Rectal smooth muscle tissue (tissue), 1 donor: Measurements from ENCODE around the gene CAPRIN1.
A peak's percentile ranks its signal among the peaks of the same experiment; 100 is the strongest.

Experiments
- H3K27ac ChIP-seq: one replicate; pipeline ENCODE4 v1.7.0; 2013; ENCODE audit warnings: low read depth, low read length, inconsistent platforms
- H3K27me3 ChIP-seq: one replicate; pipeline ENCODE4 v1.7.0; 2013; ENCODE audit warnings: low read length; ENCODE audit not compliant: control insufficient read depth, insufficient read depth
- H3K36me3 ChIP-seq: one replicate; pipeline ENCODE4 v1.7.0; 2013; ENCODE audit warnings: low read length; ENCODE audit not compliant: control insufficient read depth, insufficient read depth
- H3K4me1 ChIP-seq: one replicate; pipeline ENCODE4 v1.7.0; 2013; ENCODE audit warnings: low read length; ENCODE audit not compliant: control insufficient read depth, insufficient read depth
- H3K4me3 ChIP-seq: one replicate; pipeline ENCODE4 v1.7.0; 2013; ENCODE audit warnings: low read length
- H3K9ac ChIP-seq: one replicate; pipeline ENCODE4 v1.7.0; 2013; ENCODE audit warnings: low read length

CAPRIN1 gene, protein sequence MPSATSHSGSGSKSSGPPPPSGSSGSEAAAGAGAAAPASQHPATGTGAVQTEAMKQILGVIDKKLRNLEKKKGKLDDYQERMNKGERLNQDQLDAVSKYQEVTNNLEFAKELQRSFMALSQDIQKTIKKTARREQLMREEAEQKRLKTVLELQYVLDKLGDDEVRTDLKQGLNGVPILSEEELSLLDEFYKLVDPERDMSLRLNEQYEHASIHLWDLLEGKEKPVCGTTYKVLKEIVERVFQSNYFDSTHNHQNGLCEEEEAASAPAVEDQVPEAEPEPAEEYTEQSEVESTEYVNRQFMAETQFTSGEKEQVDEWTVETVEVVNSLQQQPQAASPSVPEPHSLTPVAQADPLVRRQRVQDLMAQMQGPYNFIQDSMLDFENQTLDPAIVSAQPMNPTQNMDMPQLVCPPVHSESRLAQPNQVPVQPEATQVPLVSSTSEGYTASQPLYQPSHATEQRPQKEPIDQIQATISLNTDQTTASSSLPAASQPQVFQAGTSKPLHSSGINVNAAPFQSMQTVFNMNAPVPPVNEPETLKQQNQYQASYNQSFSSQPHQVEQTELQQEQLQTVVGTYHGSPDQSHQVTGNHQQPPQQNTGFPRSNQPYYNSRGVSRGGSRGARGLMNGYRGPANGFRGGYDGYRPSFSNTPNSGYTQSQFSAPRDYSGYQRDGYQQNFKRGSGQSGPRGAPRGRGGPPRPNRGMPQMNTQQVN

DNA sequence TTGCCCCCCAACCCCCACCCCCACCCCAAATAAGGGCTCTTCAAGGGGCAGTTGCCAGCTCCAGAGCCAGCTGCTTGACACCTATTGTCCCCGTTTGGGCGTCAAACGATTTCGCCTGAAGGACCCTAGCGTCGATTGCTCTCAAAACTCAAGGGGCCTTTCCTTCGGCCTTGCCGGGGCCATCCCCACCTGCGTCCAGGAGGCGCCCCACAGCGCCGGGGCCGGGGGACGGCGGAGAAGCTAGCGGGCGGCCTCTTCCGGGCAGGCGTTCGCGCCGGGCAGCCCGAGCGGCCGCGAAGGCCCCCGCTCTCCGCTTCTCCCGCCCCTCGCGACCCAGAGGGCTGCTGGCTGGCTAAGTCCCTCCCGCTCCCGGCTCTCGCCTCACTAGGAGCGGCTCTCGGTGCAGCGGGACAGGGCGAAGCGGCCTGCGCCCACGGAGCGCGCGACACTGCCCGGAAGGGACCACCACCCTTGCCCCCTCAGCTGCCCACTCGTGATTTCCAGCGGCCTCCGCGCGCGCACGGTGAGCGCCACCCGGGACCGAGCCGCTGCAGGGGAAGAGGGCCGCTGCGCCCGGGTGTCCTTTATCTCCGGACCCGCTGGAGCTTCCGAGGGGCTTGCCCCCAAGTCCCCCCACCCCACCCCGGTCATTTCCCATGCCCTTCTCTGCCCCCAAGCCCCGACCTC lies at the start of gene CAPRIN1:
Gene CAPRIN1 (plus strand): TSS at position 383 of the 687 bp plus-strand sequence. CDS start 690 bp downstream, outside the sequence.
- peak within 1 kb of the TSS; percentile 94 for H3K4me3 ChIP-seq
- H3K27me3 ChIP-seq = no peaks in the 10 kb centered on the region
- peak within 1 kb of the TSS; percentile 100 for H3K27ac ChIP-seq
- H3K4me1 ChIP-seq = peaks cover 5% of the 10 kb centered on the region
- no peaks in the 10 kb centered on the region for H3K36me3 ChIP-seq
- H3K9ac ChIP-seq = peak within 1 kb of the TSS; percentile 85

DNA sequence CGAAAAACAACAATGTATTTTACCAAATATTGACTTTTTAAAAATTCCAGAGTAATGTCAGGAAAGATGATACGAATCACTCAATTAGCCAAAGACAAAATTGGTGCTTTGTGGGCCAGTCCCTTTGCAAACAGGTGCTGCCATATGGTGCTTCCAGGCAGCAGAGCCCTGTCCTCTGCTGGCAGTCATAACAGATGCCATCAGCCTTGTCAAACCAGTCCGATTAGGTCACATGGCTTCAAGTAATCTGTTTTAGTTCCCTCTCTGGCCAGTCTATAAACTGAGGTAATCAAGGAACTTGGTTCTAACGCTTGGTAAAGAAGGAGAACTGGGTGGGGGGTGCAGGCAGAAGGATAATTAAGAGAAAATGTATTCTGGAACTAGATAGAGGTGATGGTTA lies 49.1 kb upstream of the CAPRIN1 start:
- H3K36me3 ChIP-seq = no peaks in the 10 kb centered on the region
- H3K4me1 ChIP-seq = no peaks in the 10 kb centered on the region
- H3K27ac ChIP-seq = no peak overlapping the region
- H3K4me3 ChIP-seq = no peak overlapping the region
- H3K27me3 ChIP-seq = no peaks in the 10 kb centered on the region
- H3K9ac ChIP-seq = no peak overlapping the region

DNA sequence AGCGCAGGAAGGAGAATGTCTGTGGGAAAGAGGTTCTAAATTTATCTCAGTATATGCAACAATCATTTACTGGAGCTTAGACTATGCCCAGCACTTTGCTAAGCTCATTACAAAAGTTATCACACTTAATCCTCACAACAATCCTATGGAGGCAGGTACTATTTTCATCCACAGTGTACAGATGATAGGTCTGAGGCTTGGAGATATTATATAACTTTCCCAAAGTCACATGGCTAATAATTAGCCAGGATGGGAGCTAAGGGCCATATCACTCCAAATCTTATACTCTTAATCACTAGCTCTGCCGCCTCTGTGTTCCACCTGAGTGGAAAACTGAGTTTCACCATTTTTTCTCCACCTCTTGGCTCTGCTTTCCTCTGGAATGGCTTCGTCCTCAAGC lies 47.3 kb upstream of the CAPRIN1 start:
- Histone ChIP-seq H3K9ac (no peak overlapping the region), H3K4me1 (no peaks in the 10 kb centered on the region), H3K27ac (no peak overlapping the region), H3K27me3 (no peaks in the 10 kb centered on the region), H3K4me3 (no peak overlapping the region), H3K36me3 (no peaks in the 10 kb centered on the region)

DNA sequence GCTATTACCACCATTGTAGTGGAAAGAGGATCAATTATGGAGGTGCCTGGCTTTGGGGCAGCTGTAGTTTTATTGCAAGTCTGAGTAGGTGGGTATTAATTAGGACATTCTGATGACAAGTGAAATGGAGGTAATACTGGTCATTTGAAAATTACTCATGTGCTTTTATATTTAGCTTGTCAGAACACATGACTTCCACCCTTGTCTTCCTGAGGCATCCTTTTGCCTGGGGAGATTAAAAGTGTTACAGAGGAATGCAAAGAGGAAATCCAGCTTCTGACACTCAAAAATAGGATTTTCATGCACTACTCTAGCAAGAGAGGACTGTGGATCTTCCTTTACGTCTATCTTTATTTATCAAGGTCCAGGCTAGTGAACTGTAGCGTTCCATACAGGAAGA lies 44.7 kb upstream of the CAPRIN1 start:
- Histone ChIP-seq H3K36me3 (no peaks in the 10 kb centered on the region), H3K4me1 (no peaks in the 10 kb centered on the region), H3K4me3 (no peak overlapping the region), H3K9ac (no peak overlapping the region), H3K27me3 (no peaks in the 10 kb centered on the region), H3K27ac (no peak overlapping the region)

DNA sequence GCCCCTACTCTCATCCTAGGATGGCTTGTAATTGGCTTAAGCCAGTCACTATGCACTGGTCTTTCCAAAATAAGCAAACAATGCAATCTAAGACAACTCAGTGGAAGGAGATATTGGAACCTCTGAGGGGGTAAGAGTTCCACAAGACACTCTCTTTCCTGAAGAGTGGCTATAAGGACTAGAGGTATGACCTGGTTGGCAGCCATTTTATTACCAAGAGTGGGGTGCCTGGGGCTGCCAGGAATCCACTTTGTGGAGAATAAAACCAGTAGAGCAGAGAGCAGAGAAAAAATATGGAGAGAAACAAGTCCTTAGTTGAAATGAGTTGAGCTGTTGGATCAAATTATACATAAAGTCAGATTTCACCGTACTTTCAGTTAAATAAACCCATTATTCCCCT lies 38.8 kb upstream of the CAPRIN1 start:
- Histone ChIP-seq H3K4me1 (no peaks in the 10 kb centered on the region), H3K27me3 (no peaks in the 10 kb centered on the region), H3K36me3 (no peaks in the 10 kb centered on the region), H3K27ac (no peak overlapping the region), H3K4me3 (no peak overlapping the region), H3K9ac (no peak overlapping the region)

DNA sequence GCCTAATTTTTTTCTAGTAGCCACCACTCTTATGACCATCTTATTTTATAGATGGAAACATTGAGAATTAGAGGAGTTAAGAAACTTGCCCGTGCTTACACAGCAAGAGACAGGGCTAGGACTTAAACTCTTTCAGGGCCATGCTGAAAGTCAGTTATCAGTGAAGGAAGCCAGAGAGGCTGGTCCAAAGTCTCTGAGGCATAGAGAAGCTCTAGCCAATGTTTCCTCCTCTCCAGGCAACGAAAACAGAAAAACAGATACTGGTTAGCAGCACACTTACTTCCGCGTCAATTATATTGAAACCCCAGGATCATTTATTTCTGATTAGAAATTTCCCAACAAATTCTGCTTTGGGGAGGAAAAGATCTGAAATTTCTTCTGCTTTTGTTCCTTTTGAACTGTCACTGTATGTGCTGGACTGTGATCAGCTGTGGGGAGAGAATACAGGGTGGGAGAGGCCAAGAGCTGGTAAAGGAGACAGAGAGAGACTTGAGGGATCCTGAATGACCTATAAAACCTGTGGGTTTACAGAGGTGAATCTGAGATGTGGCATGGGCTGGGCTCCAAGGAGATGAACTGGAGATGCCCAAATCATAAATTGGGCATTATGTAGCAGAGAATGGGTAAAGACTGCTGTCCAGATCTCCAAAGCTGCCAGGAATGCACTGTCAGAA lies 37.5 kb upstream of the CAPRIN1 start:
- Histone ChIP-seq H3K9ac (no peak overlapping the region), H3K4me1 (no peaks in the 10 kb centered on the region), H3K36me3 (no peaks in the 10 kb centered on the region), H3K27me3 (no peaks in the 10 kb centered on the region), H3K4me3 (no peak overlapping the region), H3K27ac (no peak overlapping the region)

DNA sequence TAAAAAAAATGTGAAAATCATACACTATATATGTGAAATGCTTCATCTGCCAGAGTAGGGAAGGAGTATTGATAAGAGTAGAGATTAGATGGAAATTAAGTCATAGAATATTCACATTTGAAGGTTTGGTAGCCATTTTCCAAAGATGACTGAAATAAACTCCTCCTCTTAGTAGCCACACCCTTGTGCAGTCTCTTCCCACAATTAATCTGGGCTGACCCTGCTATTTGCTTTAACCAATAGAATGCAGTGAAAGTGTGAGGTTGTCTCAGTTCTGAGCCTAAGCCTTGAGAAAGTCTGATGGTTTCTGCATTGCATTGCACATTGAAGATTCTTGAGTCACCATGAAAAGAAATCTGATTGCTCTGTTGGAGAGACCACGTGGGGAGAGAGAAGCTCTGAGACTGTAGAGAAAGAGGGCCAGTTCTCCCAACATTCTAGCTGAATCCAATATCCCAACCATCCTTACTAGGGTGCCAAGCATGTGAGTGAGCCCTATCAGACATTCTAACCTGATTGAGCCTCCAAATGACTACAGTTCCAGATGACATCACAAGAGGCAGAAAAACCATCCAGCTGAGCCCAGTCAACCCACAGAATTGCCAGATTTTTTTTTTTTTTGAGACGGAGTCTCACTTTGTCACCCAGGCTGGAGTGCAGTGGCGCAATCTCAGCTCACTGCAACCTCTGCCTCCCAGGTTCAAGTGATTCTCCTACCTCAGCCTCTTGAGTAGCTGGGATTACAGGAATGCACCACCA lies 29.4 kb upstream of the CAPRIN1 start:
- Histone ChIP-seq H3K36me3 (no peaks in the 10 kb centered on the region), H3K27me3 (no peaks in the 10 kb centered on the region), H3K9ac (no peak overlapping the region), H3K4me1 (no peaks in the 10 kb centered on the region), H3K27ac (no peak overlapping the region), H3K4me3 (no peak overlapping the region)

DNA sequence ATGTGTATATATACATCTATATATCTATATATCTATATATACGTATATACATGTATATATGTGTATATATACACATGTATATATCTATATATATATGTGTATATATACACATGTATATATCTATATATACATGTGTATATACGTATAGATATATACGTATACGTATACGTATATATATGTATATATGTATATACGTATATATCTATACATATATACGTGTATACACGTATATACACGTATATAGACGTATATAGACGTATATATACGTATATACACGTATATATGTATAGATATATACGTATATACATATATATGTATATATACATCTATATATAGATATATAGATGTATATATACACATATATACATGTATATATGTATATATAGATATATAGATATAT lies 25.1 kb upstream of the CAPRIN1 start:
- Histone ChIP-seq H3K27ac (no peak overlapping the region), H3K4me1 (no peaks in the 10 kb centered on the region)

DNA sequence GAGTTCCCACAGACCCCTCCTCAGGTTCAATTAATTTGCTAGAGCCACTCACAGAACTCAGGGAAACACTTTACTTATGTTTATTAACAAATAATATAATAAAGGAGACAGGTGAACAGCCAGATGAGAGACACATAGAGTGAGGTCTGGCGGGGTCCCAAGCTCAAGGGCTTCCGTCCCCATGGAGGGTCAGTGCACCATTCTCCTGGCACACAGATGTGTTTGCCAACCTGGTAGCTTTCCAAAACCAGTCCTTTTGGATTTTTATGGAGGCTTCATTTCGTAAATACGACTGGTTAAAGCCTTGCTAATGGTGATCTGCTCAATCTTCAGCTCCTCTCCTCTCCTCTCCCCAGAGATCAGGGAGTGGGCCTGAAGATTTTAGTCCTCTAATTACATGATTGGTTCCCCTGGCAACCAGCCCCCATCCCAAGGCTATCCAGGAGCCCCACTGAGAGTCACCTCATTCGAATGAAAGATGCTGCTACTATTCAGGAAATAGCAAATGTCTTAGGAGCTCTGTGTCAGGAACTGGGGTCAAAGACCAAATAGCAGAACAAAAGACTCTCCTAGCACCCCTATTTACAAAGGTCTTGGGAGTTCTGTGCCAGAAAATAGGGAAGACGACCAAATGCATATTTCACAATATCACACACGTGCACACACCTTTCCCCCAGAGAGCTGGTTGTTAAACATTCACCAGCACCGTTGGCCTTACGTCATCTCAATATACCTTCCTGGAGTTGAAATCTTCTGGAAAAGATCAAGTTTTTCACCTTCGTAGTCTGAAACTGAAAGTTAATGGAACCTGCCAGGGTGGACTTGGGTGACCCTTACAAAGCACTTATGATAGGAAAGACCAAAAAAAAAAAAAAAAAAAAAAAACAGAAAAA lies 23.8 kb upstream of the CAPRIN1 start:
- Histone ChIP-seq H3K27ac (no peak overlapping the region), H3K36me3 (no peaks in the 10 kb centered on the region), H3K4me3 (no peak overlapping the region), H3K4me1 (no peaks in the 10 kb centered on the region), H3K27me3 (no peaks in the 10 kb centered on the region), H3K9ac (no peak overlapping the region)

More for the DNA sequence above, 25.1 kb upstream of the CAPRIN1 start:
- no peaks in the 10 kb centered on the region for H3K27me3 ChIP-seq
- no peak overlapping the region for H3K9ac ChIP-seq
- H3K4me3 ChIP-seq = no peak overlapping the region
- H3K36me3 ChIP-seq = no peaks in the 10 kb centered on the region

DNA sequence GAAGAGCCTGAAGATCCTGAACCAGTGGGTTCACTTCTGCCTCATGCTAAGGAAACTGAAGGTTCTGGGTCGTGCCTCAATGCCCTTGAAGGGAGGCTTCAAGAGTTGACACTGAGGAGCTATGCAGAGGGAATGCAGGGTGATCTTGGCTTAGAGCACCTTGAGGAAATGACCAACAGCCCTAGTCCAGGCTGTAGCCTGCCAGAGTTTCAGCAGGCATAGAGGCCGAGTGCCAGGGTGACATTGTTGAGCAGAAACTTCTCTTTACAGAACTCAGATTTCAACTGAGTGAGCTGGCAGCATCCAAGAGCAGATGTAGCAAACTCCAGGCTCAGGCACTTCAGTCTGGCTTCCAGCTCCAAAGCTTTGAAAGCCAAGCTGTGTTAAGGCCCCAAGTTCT lies 23.1 kb upstream of the CAPRIN1 start:
- Histone ChIP-seq H3K4me1 (no peaks in the 10 kb centered on the region), H3K27ac (no peak overlapping the region), H3K9ac (no peak overlapping the region), H3K27me3 (no peaks in the 10 kb centered on the region), H3K36me3 (no peaks in the 10 kb centered on the region), H3K4me3 (no peak overlapping the region)

DNA sequence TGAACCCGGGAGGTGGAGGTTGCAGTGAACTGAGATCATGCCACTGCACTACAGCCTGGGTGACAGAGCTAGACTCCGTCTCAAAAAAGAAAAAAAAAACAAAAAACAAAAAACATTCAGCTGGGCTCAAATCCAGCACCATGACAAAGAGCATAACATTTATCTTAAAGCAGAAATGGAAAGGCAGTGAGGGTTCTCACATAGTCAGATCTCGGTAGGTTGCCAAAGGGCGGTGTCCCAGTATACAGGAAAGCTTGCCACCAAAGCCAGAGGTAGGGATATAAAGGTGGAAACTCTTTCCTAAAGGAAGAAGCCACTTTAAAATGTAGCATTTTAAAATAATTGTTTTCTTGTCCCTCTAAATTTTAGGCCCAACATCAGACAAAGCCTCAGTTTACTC lies 22.4 kb upstream of the CAPRIN1 start:
- Histone ChIP-seq H3K27me3 (no peaks in the 10 kb centered on the region), H3K4me1 (no peaks in the 10 kb centered on the region), H3K4me3 (no peak overlapping the region), H3K9ac (no peak overlapping the region), H3K27ac (no peak overlapping the region), H3K36me3 (no peaks in the 10 kb centered on the region)
